Thyroid gland (tissue), 4 donors: ENCODE results near the gene TBX21.

ENCODE experiments used
- POLR2A ChIP-seq, 2 donors: fragments of 450-650 bp; IDR thresholded peaks; one replicate each; pipeline ENCODE4 v1.6.1; 2017; ENCODE audit warnings: antibody characterized with exemption in 2 of 2, mild to moderate bottlenecking in 2 of 2, moderate library complexity in 1 of 2
- TF ChIP-seq, protein P1 (sequence below), 6 experiments: fragments of 200-600 bp in 3 of 6; fragments of 450-650 bp in 3 of 6; sonication (generic) in 3 of 6; IDR thresholded peaks; one replicate each; pipeline ENCODE4 v1.5.1; 2016 to 2019; ENCODE audit warnings: antibody characterized with exemption in 6 of 6, mild to moderate bottlenecking in 2 of 6, inconsistent platforms in 1 of 6, moderate library complexity in 1 of 6

DNA sequence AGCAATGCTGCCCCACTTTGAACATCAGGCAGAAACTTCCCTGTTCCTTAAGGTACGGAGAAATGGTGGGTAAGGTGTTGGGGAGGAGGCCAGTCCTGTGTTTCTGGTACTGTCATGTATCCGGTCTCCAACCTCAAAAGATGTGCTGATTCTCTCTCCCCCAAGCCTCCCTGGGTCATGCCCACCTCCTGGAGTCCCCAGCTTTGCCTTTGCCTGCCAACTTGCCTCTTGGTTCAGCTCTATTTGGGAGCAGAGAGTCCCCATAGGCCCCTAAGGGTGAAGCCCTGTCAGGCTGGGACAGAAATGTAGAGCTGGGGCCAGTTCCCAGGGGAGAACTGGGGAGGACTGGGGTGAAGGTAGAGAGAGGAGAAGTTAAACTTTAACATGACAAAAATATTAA, 1.6 kb upstream of the TBX21 start:
- TF ChIP-seq, protein P1, sequence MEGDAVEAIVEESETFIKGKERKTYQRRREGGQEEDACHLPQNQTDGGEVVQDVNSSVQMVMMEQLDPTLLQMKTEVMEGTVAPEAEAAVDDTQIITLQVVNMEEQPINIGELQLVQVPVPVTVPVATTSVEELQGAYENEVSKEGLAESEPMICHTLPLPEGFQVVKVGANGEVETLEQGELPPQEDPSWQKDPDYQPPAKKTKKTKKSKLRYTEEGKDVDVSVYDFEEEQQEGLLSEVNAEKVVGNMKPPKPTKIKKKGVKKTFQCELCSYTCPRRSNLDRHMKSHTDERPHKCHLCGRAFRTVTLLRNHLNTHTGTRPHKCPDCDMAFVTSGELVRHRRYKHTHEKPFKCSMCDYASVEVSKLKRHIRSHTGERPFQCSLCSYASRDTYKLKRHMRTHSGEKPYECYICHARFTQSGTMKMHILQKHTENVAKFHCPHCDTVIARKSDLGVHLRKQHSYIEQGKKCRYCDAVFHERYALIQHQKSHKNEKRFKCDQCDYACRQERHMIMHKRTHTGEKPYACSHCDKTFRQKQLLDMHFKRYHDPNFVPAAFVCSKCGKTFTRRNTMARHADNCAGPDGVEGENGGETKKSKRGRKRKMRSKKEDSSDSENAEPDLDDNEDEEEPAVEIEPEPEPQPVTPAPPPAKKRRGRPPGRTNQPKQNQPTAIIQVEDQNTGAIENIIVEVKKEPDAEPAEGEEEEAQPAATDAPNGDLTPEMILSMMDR (IDR thresholded peaks at IDR 0.05), result no peak
- TF ChIP-seq POLR2A (IDR thresholded peaks at IDR 0.05), result no peak
